Activated T-cell treated with anti-CD3 and anti-CD28 coated beads, Interleukin-2, amount 50 U/mL, for 72 hours (primary cell): ENCODE data around the gene ATG16L2. TPM values are rescaled to one million over a fixed set of nuclear protein-coding genes. Genes with fewer than 3 reads are reported as not detected.
A peak's percentile ranks its signal among the peaks of the same experiment; 100 is the strongest.
"Not testable (repeated sequence)": the region's sequence is repeated elsewhere in the genome, so short reads cannot be mapped to it uniquely, and the experiment has no call there.

Experiments
- ATAC-seq, 2 donors: fragments of 150-1000 bp; cut with Tn5 transposase; replicated peaks in 1 of 2; 2 replicates each; pipeline ENCODE4 v1.10.0; 2021; ENCODE audit warnings: moderate library complexity in 2 of 2, mild to moderate bottlenecking in 1 of 2
- DNase-seq, 2 donors: peaks; one replicate each; pipeline ENCODE4 v3.0.0; 2021 to 2022; ENCODE audit warnings: mixed read lengths in 1 of 2
- H3K27ac Mint-ChIP-seq: one replicate; pipeline ENCODE4 v1.8.0; 2022; ENCODE audit warnings: mild to moderate bottlenecking, moderate library complexity, mixed read lengths
- H3K27me3 Mint-ChIP-seq: one replicate; pipeline ENCODE4 v1.8.0; 2022; ENCODE audit warnings: low read depth, mixed read lengths
- H3K36me3 Mint-ChIP-seq, 2 donors: one replicate each; pipeline ENCODE4 v1.8.0; 2022; ENCODE audit warnings: mixed read lengths in 2 of 2, mild to moderate bottlenecking in 1 of 2; ENCODE audit not compliant: insufficient read depth in 2 of 2
- H3K4me1 Mint-ChIP-seq: one replicate; pipeline ENCODE4 v1.8.0; 2022; ENCODE audit warnings: low read depth, mixed read lengths
- H3K4me3 Mint-ChIP-seq, 2 donors: one replicate each; pipeline ENCODE4 v1.8.0; 2022; ENCODE audit warnings: mild to moderate bottlenecking in 2 of 2, mixed read lengths in 2 of 2, moderate library complexity in 2 of 2
- H3K9me3 Mint-ChIP-seq, 2 donors: one replicate each; pipeline ENCODE4 v1.8.0; 2022; ENCODE audit warnings: mixed read lengths in 2 of 2
- total RNA-seq, 2 donors: library from RNA; stranded (reverse); gene quantifications; one replicate each; pipeline ENCODE4 v1.2.3, GENCODE V29; 2022

Gene ATG16L2
- total RNA-seq, 2 donors from 2014 or later: 55.8 to 56.0 TPM

DNA sequence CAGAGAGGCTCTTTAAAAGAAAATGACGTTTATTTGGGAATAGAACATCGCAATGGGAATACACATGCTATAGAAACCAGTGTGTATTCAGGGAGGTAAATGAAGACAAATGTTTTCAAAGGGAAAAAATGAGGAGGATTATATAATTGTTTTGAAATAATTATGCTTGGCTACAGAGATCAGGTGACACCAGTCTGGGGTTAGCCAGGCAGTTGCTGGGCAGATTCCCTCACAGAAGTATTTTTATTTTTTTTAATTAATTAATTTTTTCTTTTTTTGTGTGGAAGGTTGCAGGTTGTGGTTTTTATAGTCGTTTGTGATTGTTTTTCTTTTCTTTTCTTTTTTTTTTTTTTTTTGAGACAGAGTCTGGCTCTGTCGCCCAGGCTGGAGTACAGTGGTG lies 14.8 kb upstream of the ATG16L2 start:
- no peak for DNase-seq
- Mint-ChIP-seq H3K36me3 (no peaks in the 10 kb centered on the region), H3K4me1 (peaks cover 9% of the 10 kb centered on the region), H3K27ac (no peak overlapping the region), H3K4me3 (no peak overlapping the region), H3K9me3 (no peaks in the 10 kb centered on the region), H3K27me3 (no peaks in the 10 kb centered on the region)
- ATAC-seq: no peak

DNA sequence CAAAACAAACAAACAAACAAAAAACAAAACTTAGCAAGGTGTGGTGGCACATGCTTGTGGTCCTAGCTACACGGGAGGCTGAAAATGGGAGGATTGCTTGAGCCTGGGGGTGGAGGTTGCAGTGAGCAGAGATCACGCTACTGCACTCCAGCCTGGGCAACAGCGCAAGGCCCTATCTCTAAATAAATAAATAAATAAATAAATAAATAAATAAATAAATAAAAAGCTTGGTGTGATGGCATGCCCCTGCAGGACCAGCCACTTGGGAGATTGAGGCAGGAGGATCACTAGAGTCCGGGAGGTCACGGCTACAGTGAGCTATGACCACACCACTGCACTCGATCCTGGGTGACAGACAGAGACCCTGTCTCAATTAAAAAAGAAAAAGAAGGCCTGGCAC lies 11.4 kb upstream of the ATG16L2 start:
- H3K4me1 Mint-ChIP-seq: peaks cover 4% of the 10 kb centered on the region
- ATAC-seq (no peak), DNase-seq (no peak)
- H3K9me3 Mint-ChIP-seq: no peaks in the 10 kb centered on the region
- H3K36me3 Mint-ChIP-seq: peaks cover 1 to 3% of the 10 kb centered on the region in 2 donors
- H3K27me3 Mint-ChIP-seq: no peaks in the 10 kb centered on the region
- no peak overlapping the region for H3K4me3 Mint-ChIP-seq
- no peak overlapping the region for H3K27ac Mint-ChIP-seq

DNA sequence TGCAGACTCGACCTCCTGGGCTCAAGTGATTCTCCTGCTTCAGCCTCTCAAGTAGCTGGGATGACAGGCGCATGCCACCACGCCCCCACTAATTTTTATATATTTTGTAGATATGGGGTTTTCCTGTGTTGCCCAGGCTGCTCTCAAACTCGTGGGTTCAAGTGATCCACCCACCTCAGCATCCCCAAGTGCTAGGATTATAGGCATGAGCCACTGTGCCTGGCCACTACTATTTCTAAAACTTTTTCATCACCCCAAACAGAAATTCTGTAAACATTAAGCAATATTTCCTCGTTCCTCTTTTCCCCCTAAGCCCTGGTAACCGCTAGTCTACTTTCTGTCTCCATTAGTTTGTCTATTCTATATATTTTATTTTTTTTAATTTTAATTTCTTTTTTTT lies 9.0 kb upstream of the ATG16L2 start:
- no peak for ATAC-seq

DNA sequence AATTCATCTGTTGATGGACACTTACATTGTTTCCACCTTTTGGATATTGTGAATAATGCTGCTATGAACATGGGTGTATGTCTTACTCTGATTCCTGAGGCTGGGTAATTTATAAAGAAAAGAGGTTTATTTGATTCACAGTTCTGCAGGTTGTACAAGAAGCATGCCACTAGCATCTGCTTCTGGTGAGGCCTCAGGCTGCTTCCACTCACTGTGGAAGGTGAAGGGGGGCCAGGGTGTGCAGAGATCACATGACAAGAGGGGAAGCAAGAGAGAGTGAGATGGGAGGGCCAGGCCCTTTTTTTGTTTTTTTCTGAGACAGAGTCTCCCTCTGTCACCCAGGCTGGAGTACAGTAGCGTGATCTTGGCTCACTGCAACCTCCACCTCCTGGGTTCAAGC lies 7.8 kb upstream of the ATG16L2 start:
- not testable (repeated sequence) for ATAC-seq, DNase-seq, H3K27me3 Mint-ChIP-seq, H3K9me3 Mint-ChIP-seq, H3K4me3 Mint-ChIP-seq
- Mint-ChIP-seq H3K27ac (peak overlapping the region; percentile 54), H3K36me3 (peaks cover 5 to 16% of the 10 kb centered on the region in 2 donors), H3K4me1 (peaks cover 15% of the 10 kb centered on the region)

More for the DNA sequence above, 9.0 kb upstream of the ATG16L2 start:
- H3K27me3 Mint-ChIP-seq: no peaks in the 10 kb centered on the region
- no peaks in the 10 kb centered on the region for H3K9me3 Mint-ChIP-seq
- DNase-seq: no peak
- peaks cover 1 to 8% of the 10 kb centered on the region in 2 donors for H3K36me3 Mint-ChIP-seq
- H3K4me1 Mint-ChIP-seq: peaks cover 7% of the 10 kb centered on the region
- H3K27ac Mint-ChIP-seq: no peak overlapping the region
- no peak overlapping the region for H3K4me3 Mint-ChIP-seq

DNA sequence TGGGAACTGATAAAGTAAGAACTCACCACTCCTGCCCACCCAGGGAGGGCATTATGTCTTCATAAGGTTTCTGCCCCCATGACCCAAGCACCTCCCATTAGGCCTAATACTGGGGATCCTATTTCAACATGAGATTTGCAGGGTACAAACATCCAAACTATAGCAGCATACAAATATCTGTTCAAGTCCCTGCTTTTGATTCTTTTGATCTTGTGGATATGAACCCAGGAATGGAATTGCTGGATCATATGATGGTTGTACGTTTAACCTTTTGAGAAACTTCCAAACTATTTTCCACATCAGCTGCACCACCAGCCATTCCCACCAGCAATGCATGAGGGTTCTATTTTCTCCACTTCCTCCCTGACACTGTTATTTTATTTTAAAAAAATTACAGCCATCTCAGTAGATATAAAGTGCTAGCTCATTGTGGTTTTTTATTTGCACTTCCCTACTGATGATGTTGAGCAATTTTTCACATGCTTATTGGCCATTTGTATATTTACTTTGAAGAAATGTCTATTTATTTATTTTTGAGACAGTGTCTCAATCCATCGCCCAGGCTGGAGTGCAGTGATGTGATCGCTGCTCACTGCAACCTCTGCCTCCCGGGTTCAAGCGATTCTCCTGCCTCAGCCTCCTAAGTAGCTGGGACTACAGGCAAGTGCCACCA lies 7.1 kb upstream of the ATG16L2 start:
- Mint-ChIP-seq H3K27ac (no peak overlapping the region), H3K27me3 (no peaks in the 10 kb centered on the region), H3K36me3 (peaks cover 5 to 16% of the 10 kb centered on the region in 2 donors), H3K4me3 (no peak overlapping the region), H3K9me3 (no peaks in the 10 kb centered on the region), H3K4me1 (peaks cover 22% of the 10 kb centered on the region)
- DNase-seq (no peak), ATAC-seq (no peak)

DNA sequence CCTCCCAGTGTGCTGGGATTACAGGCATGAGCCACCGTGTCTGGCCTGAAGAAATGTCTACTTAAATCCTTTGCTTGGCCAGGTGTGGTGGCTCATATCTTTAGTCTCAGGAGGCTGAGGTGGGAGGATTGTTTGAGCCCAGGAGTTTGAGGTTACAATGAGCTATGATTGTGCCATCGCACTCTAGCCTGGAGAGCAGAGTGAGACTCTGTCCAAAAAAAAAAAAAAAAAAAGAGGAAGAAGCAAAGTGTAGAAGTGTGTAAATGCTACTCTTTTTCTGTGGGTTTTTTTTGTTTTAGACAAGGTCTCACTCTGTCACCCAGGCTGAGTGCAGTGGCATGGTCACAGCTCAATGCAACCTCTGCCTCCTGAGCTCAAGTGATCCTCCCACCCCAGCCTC lies 6.4 kb upstream of the ATG16L2 start:
- Mint-ChIP-seq H3K27me3 (no peaks in the 10 kb centered on the region), H3K36me3 (peaks cover 5 to 19% of the 10 kb centered on the region in 2 donors), H3K27ac (no peak overlapping the region), H3K9me3 (no peaks in the 10 kb centered on the region), H3K4me1 (peaks cover 28% of the 10 kb centered on the region), H3K4me3 (no peak overlapping the region)
- DNase-seq: no peak
- ATAC-seq: no peak

DNA sequence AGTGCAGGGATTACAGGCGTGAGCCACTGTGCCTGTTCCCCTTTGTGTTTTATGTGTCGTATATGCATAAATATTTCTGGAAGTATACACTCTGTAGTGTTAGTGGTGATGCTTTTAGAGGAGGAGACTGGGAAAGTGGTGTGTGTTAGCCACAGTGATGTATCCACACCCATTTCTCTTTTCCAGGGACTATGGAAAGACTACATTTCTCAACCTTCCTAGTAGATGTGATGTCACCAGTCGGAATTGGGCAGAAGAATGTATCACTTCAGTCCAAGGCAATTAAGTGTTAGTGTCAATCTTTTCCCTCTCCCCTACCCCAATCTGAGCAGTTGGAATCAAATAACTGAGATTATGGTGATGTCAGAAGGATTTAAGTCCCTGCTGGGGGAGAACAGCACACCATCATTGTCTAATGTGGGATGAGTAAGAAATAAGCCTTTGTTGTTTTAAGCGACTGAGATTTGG lies 5.8 kb upstream of the ATG16L2 start:
- Mint-ChIP-seq H3K4me3 (no peak overlapping the region), H3K9me3 (no peaks in the 10 kb centered on the region), H3K27me3 (no peaks in the 10 kb centered on the region), H3K4me1 (peaks cover 34% of the 10 kb centered on the region), H3K36me3 (peaks cover 7 to 20% of the 10 kb centered on the region in 2 donors), H3K27ac (no peak overlapping the region)
- ATAC-seq (no peak), DNase-seq (no peak)

DNA sequence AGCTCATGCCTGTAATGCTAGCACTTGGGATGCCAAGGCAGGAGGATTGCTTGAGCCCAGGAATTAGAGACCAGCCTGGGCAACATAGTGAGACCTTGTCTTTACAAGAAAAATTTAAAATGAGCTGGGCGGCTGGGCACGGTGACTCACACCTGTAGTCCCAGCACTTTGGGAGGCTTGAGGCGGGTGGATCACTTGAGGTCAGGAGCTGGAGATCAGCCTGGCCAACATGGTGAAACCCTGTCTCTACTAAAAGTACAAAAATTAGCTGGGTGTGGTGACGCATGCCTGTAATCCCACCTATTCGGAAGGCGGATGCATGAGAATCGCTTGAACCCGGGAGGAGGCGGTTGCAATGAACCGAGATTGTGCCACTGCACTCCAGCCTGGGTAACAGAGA lies 2.5 kb upstream of the ATG16L2 start:
- H3K27me3 Mint-ChIP-seq, H3K9me3 Mint-ChIP-seq, ATAC-seq, DNase-seq: not testable (repeated sequence)
- peak overlapping the region; percentile 72 for H3K27ac Mint-ChIP-seq
- H3K36me3 Mint-ChIP-seq: peaks cover 5 to 27% of the 10 kb centered on the region in 2 donors
- peak overlapping the region; percentile 75 to 81 for H3K4me3 Mint-ChIP-seq
- peaks cover 43% of the 10 kb centered on the region for H3K4me1 Mint-ChIP-seq

DNA sequence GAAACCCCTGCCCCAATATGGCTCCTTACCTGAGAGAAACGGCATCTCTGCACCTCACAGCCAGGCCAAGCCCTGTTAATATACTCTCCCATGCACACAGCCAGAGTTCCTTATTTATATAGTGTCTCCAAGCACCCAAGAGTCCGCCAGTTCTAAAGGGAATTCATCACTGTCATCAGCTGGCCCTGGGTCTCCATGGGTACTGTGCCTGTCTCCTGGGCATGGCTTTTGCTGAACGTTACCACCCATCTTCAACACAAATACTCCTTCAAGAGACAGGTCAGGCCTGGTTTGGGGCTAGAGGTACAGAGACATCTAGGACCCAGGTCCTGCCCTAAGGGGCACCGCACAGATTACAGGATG lies 1.6 kb upstream of the ATG16L2 start:
- ATAC-seq: no peak
- no peaks in the 10 kb centered on the region for H3K27me3 Mint-ChIP-seq
- peak overlapping the region; percentile 89 to 91 for H3K4me3 Mint-ChIP-seq
- H3K4me1 Mint-ChIP-seq: peaks cover 51% of the 10 kb centered on the region
- H3K9me3 Mint-ChIP-seq: no peaks in the 10 kb centered on the region
- no peak for DNase-seq
- H3K36me3 Mint-ChIP-seq: peaks cover 7 to 34% of the 10 kb centered on the region in 2 donors
- H3K27ac Mint-ChIP-seq: peak overlapping the region; percentile 82

DNA sequence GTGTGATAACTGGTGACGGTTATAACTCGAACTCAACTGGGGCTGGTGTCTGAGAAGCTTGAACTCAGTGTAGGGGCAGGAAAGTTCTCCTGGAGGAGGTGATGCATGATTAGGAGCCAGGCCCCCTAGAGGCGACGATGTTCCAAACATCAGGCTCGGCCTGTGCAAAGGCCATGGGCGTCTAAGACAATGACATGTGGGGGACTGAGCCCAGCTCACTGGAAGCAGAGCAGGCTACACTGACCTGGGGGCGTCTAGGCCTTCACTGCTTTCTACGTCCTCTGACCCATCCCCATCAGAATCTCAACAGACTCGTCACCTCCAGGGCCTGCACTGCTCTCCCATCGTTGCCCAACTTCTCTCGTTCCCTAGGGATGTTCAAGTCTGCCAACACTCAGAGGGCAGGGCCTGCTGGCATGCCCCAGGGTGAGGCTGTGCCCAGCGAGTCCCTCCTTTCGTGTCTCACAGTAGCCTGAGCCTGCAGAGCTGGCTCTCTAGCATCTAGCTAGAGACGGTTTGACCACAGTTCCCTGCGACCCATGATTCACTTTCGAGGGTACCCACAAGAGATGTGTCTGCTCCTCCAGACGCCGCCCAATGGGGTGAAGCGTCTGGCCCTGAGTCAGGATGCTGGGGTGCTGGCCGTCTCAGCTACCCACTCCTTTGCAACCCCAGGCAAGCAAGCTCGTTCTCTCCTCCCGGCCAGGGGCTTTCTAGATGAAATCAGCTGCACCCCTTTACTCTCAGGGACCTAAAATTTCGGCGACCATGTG lies 1.1 kb upstream of the ATG16L2 start:
- peak; percentile 72 to 77 for ATAC-seq
- H3K9me3 Mint-ChIP-seq: no peaks in the 10 kb centered on the region
- peak overlapping the region; percentile 89 to 91 for H3K4me3 Mint-ChIP-seq
- H3K27me3 Mint-ChIP-seq: no peaks in the 10 kb centered on the region
- H3K27ac Mint-ChIP-seq: peak overlapping the region; percentile 82
- H3K4me1 Mint-ChIP-seq: peaks cover 56% of the 10 kb centered on the region
- peaks cover 7 to 38% of the 10 kb centered on the region in 2 donors for H3K36me3 Mint-ChIP-seq
- peak; percentile 84 to 92 for DNase-seq

DNA sequence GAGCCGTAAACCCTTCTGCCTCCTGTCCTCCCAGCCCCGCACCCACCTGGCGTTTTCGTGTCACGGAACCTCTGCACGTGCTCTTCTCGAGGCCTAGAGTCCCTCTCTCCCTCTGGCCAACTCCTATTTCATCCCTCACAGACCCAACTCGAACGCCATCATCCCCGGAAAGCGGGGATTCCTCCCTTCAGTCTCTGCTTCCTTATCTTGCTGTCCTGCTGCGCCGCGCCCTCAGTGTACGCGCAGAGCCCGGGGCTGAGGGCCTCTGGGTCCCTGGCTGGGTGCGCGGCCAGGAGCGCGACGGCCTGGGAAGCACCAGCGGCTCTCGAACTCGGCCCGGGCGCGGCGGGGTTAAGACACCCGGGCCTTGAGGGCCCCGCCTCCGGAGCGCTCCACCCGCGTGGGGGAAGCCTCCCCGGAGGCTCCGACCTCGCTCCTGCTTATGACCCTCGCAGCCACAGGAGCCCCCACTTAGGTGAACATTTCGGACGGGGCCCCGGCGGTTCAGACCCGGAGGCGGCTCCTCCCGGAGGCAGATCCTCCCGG lies 398 bp upstream of the ATG16L2 start:
- ATAC-seq: peak; percentile 69 to 71
- Mint-ChIP-seq H3K27me3 (no peaks in the 10 kb centered on the region), H3K4me1 (peaks cover 60% of the 10 kb centered on the region), H3K27ac (peak overlapping the region; percentile 82), H3K4me3 (peak overlapping the region; percentile 89 to 91), H3K36me3 (peaks cover 7 to 40% of the 10 kb centered on the region in 2 donors), H3K9me3 (no peaks in the 10 kb centered on the region)
- DNase-seq: peak; percentile 89

DNA sequence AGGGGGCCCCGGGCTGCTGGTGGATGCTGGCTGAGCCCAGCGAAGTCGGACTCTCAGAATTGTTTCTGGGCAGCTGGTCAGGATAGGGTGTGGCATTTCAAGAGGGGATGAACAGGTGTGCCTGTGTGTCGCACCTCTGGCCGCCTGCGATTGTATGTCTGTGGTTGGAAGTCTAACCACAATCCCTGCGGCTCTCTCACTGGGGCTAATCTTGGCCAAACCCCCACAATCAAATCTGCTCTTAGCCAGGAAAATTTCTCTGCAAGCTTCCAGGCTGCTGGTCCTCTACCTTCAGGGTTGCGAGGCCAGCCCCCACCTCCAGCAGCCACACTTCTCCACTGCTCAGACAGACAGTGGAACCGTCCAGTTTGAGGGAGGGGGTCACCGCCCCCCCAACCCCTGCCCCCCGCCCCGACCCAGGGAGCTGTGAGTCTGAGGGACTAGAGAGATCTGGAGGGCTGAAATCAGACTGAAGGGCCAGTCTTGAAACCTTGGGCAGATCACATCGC lies 953 bp downstream of the ATG16L2 start:
- no peaks in the 10 kb centered on the region for H3K9me3 Mint-ChIP-seq
- ATAC-seq (no peak), DNase-seq (no peak)
- H3K27ac Mint-ChIP-seq: peak overlapping the region; percentile 95
- peaks cover 59% of the 10 kb centered on the region for H3K4me1 Mint-ChIP-seq
- peaks cover 8 to 48% of the 10 kb centered on the region in 2 donors for H3K36me3 Mint-ChIP-seq
- no peaks in the 10 kb centered on the region for H3K27me3 Mint-ChIP-seq
- peak overlapping the region; percentile 97 to 100 for H3K4me3 Mint-ChIP-seq

DNA sequence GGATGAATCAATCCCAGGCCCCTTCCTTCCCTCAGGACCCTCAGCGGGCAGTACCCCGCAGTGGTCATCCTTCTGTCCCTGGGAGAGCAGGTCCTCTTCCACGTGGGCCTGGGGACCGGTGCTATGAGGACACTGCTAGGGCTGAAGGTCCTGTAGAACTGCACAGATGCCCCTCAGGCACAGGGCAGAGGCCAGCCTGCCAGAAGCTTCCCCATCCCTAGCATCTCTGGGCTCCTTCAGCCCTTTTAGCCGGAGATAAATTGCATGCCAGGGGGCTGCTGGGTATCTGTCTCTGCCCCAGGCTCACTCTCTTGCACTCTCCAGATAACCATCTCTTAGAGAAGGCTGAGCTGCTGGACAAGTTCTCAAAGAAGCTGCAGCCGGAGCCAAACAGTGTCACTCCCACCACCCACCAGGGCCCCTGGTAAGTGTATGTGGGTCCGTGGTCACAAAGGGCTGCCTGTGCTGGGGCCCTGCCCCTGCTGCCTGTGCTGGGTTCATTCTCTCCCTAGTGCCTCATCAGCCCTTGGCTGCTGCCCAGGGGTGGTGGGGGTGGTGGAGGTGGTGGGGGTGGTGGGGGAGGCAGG lies 2.3 kb downstream of the ATG16L2 start:
- Mint-ChIP-seq H3K27ac (no peak overlapping the region), H3K4me1 (peaks cover 55% of the 10 kb centered on the region), H3K27me3 (no peaks in the 10 kb centered on the region), H3K9me3 (no peaks in the 10 kb centered on the region), H3K36me3 (peaks cover 6 to 44% of the 10 kb centered on the region in 2 donors), H3K4me3 (peak overlapping the region; percentile 97 to 100)
- no peak for ATAC-seq
- DNase-seq: no peak
